ENCODE measurements around the gene SNPH.
"Not testable (repeated sequence)": the region's sequence is repeated elsewhere in the genome, so short reads cannot be mapped to it uniquely, and the experiment has no call there.

The SNPH gene

GRCh38 chr20:1343446-1344124, 77.5 kb downstream of the SNPH start:
- not testable (repeated sequence) for DNase-seq

GRCh38 chr20:1345030-1345755, 79.1 kb downstream of the SNPH start:
- DNase-seq, result no peak

- DNase-seq, result no peak
Measured at GRCh38 chr20:1345756-1346093, 79.6 kb downstream of the SNPH start.

- DNase-seq, result no peak
Measured at GRCh38 chr20:1346315-1346969, 80.3 kb downstream of the SNPH start.

- no peak for DNase-seq
Measured at GRCh38 chr20:1353956-1354355, 87.9 kb downstream of the SNPH start.

GRCh38 chr20:1357921-1358671, 92.0 kb downstream of the SNPH start:
- DNase-seq, result no peak

Data from NCI-H1105 treated with DMSO at 0.1 percent for 48 hours (cell line).